GM18873 (cell line): ENCODE data around the gene WEE1.
"Not testable (repeated sequence)": the region's sequence is repeated elsewhere in the genome, so short reads cannot be mapped to it uniquely, and the experiment has no call there.

Experiments
- ATAC-seq: cut with Tn5 transposase; IDR thresholded peaks from one replicate; pipeline ENCODE4 v1.9.1; 2021; ENCODE audit warnings: mild to moderate bottlenecking, moderate library complexity, moderate number of reproducible peaks; ENCODE audit not compliant: unreplicated experiment, low FRiP score

Gene WEE1

GRCh38 chr11:9616858-9617257, 43.4 kb downstream of the WEE1 start:
- no peak for ATAC-seq

GRCh38 chr11:9617940-9618339, 44.5 kb downstream of the WEE1 start:
- ATAC-seq = no peak

- ATAC-seq = no peak
Observed at GRCh38 chr11:9619004-9619403, 45.5 kb downstream of the WEE1 start.

- no peak for ATAC-seq
Observed at GRCh38 chr11:9619971-9620370, 46.5 kb downstream of the WEE1 start.

GRCh38 chr11:9622353-9622752, 48.9 kb downstream of the WEE1 start:
- not testable (repeated sequence) for ATAC-seq

- not testable (repeated sequence) for ATAC-seq
Observed at GRCh38 chr11:9623053-9623452, 49.6 kb downstream of the WEE1 start.

- no peak for ATAC-seq
Observed at GRCh38 chr11:9624448-9624847, 51.0 kb downstream of the WEE1 start.

- ATAC-seq = no peak
Observed at GRCh38 chr11:9625162-9625561, 51.7 kb downstream of the WEE1 start.

GRCh38 chr11:9625728-9626127, 52.3 kb downstream of the WEE1 start:
- ATAC-seq = no peak

- no peak for ATAC-seq
Observed at GRCh38 chr11:9626496-9627394, 53.3 kb downstream of the WEE1 start.

GRCh38 chr11:9629064-9629463, 55.6 kb downstream of the WEE1 start:
- peak; percentile 53 for ATAC-seq

- no peak for ATAC-seq
Observed at GRCh38 chr11:9633679-9634078, 60.2 kb downstream of the WEE1 start.

- no peak for ATAC-seq
Observed at GRCh38 chr11:9636691-9637090, 63.2 kb downstream of the WEE1 start.

GRCh38 chr11:9639099-9639498, 65.6 kb downstream of the WEE1 start:
- ATAC-seq = no peak
